GM21528 (cell line): ENCODE measurements around the gene ZNG1A.
"Not testable (repeated sequence)": the region's sequence is repeated elsewhere in the genome, so short reads cannot be mapped to it uniquely, and the experiment has no call there.

Experiments used
- ATAC-seq: cut with Tn5 transposase; IDR thresholded peaks from one replicate; pipeline ENCODE4 v1.9.1; 2021; ENCODE audit warnings: mild to moderate bottlenecking, moderate library complexity; ENCODE audit not compliant: unreplicated experiment, low FRiP score

Gene ZNG1A

DNA sequence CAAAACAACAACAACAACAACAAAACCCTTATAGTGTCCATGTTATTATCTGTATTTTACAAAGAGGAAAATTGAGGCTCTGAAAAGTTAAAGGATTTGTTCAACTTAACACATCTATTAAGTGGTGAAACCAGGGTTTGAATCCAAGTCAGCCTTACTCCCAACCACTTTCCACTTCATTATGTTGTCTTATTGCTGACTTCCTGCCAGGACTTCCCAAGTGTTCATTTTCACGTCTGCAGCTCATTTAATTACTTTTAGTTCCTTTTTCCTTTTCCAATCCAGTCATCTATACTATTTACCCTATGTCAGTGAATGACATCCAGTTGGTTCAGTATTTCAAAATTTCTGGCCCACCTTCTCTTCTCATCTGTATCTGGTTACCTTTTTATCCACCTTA is 20.7 kb upstream of the ZNG1A start:
- ATAC-seq, result not testable (repeated sequence)

DNA sequence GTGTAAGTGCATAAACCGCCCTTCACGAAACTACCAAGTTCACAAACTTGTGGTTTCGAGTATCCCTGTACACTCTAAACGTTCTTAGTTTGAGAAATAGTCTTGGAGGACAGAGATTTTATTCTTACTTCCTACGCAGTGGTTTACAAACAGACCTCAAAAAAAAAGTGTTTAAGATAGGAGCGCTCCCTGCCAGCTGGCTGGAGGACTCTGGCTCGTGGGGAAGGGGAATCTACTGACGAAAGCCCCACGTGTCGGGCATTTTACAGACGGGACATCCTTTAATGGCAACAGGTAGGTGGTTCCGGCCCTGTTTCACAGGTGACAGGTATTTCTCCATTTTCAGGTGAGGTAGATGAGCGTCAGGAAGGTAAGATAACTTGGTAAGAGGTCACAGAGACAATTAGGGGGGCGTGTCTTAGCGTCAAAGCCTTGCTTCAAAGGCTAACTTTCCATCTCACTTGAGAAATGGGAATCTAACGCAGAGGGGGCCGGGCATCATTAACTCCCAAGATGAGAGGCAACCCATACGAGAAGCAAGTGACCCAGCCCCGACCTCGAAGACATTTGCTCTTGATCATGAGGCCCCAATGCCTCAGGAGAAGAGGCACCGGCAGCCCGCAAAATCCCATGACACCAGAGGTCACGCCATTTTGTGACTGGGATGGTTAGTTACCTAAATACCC is 573 bp downstream of the ZNG1A start:
- not testable (repeated sequence) for ATAC-seq

DNA sequence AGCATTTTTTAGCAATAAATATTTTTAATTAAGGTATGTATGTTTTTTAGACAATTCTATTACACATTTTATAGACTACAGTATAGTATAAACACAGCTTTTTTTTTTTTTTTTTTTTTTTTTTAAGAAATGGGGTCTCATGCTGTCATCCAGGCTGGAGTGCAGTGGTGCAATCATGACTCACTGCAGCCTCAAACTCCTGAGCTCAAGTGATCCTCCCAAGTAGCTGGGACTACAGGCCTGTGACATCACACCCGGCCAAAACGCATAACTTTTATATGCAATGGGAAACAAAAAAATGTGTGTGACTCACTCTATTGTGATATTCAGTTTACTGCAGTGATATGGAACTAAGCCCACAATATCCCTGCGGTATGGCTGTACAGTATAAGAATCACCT is 9.1 kb downstream of the ZNG1A start:
- not testable (repeated sequence) for ATAC-seq

DNA sequence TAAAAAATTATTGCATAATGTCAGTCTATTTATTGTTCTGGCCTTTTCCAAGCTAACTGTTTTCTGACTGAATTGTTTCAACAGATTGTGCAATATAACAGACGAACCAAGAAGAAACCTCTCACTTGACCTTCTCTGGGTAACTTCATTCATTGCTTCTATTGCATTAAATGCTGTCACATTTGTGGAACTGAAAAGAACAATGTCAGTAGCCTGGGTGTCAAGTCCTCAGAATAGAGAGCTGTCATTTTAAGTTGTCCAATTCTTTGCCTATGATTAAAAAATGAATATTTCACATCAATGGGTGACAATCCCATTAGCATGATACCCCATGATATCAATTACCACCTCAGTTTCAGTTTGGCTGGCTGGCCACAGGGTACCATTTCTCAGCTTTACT is 19.0 kb downstream of the ZNG1A start:
- not testable (repeated sequence) for ATAC-seq

DNA sequence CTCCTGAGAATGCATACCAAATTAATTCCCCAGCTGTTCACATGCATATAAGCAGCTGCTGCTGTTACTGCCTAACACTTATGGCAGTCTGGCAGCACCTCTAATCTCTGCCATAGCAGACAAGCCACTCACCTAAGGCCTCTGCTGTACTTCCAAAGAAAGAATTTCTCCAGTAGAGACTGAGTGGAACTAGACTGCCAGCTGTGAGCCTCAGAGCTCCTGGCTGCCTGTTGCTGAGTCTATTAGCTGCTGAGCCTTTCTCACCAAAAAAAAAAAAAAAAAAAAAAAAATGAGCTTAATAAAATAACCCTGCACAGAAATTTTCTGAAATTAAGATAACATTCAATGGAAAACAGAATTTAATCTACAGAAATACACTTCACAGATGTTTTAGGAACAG is 27.7 kb downstream of the ZNG1A start:
- ATAC-seq, result not testable (repeated sequence)

DNA sequence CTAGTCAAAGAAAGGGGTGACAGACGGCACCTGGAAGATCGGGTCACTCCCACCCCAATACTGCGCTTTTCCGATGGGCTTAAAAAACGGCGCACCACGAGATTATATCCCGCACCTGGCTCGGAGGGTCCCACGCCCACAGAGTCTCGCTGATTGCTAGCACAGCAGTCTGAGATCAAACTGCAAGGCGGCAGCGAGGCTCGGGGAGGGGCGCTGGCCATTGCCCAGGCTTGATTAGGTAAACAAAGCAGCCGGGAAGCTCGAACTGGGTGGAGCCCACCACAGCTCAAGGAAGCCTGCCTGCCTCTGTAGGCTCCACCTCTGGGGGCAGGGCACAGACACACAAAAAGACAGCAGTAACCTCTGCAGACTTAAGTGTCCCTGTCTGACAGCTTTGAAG is 39.0 kb downstream of the ZNG1A start:
- ATAC-seq, result not testable (repeated sequence)

DNA sequence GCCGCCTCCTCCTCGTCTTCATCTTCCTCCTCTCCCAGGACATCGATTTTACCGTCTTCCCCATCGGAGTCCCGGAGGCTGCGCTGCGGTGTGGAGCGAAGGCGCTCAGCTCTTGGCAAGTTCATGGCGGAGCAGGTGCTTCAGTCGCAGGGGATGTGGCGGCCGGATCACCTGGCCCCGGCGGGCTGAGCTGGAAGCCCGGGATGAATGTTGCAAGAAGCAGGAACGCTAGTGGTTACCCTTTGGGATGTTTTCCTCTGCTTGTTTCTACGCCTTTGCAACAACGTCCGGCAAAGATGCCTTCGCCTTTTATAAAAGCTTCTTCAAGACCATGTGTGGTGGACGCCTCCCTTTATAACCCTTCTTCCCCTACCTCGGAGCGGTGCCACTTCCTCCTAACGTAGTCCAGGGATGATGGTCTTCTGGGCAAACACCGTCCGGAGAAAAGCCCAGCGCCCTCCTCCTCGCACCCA is 60.8 kb downstream of the ZNG1A start, which contains the start of gene FOXD4:
Gene FOXD4 (minus strand): TSS at position 423 of the 473 bp plus-strand sequence. CDS start 298 bp downstream, at position 125.
- not testable (repeated sequence) for ATAC-seq

DNA sequence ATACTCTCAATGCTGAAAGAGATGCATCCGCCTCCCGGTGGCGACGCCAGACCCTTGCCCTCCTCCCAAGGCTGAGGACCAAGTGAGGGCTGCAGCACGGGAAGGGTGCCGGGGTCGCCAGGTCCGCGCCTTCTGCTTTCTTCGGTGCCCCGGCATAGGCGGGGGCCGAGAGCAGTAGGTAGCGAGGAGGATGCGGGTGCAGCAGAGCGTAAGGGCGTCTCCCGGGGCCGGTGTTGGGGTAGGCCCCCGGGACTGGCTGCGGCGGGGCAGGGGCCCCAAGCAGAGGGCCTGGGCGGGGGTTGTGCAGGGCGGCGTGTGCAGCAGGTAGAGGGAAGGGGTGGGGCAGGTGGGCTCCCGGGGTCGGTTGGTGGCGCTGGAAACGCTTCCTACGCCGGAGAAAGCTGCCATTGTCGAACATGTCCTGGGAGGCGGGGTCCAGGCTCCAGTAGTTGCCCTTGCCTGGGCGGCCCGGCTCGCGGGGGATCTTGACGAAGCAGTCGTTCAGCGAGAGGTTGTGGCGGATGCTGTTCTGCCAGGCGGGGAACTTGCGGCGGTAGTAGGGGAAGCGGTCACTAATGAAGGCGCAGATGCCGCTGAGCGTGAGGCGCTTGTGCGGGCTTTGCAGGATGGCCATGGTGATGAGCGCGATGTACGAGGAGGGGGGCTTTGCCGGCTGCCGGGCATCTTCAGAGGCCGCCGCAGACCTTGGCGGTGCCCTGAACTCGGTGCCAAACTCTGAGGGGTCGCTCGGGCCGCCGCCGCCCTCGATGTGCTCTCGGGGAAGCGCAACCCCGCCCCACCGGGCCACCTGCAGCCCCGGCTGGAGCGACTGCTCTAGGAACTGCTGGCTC is 61.5 kb downstream of the ZNG1A start:
- not testable (repeated sequence) for ATAC-seq

DNA sequence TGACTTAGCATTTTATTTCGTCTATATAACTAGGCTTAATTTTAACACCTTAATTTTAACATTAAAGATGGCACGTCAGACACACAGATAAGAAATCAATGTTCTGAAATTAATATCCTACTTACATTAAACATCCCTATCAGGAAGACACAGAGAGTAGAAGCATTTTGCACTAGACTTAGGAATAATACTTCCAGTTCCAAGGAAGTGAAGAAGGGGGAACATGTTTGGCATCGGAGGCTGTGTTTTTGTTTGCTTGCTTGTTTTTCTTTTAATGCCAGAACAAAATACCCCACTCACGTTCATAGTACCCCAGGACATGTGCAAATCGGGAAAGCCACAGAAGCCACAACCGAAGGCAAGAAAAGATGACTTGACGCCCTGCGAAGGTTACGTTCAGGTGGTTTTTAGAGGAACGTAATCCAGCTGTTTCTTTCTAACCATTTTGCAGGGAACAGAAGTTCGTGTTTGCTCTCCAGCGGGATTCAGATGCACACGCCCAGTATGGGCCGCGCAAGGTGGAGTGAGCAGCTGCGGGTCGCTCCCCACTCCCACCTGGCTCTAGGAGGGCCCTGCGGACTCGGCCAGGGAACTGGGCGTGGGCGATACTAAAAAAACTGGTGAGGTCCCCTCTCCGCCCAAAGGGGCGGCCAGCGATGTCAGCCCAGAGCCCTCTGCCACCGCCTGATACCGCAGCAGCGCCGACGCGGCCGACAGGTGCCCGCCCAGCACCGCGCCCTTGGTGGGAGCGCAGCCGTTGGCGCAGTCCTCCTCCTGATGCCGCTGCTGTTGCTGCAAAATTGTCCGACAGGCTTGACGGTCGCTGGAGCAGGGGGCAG is 62.4 kb downstream of the ZNG1A start:
- ATAC-seq, result not testable (repeated sequence)

DNA sequence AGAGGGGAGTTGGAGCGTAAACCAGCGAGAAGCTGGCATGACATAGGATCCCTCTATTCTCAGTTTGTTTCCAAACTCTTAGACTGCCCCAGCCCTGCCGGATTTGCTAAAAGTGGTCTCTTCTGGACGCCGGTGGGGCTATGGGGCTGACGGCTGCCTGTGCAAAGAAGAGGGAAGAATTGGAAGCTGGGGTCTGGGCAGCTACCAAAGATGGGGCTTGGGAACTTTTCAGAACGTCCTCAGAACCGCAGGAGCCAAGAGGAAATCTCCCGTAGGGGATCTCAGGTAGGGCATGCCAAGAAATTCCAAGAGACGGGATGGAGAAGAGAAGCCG is 63.8 kb downstream of the ZNG1A start:
- ATAC-seq, result not testable (repeated sequence)

DNA sequence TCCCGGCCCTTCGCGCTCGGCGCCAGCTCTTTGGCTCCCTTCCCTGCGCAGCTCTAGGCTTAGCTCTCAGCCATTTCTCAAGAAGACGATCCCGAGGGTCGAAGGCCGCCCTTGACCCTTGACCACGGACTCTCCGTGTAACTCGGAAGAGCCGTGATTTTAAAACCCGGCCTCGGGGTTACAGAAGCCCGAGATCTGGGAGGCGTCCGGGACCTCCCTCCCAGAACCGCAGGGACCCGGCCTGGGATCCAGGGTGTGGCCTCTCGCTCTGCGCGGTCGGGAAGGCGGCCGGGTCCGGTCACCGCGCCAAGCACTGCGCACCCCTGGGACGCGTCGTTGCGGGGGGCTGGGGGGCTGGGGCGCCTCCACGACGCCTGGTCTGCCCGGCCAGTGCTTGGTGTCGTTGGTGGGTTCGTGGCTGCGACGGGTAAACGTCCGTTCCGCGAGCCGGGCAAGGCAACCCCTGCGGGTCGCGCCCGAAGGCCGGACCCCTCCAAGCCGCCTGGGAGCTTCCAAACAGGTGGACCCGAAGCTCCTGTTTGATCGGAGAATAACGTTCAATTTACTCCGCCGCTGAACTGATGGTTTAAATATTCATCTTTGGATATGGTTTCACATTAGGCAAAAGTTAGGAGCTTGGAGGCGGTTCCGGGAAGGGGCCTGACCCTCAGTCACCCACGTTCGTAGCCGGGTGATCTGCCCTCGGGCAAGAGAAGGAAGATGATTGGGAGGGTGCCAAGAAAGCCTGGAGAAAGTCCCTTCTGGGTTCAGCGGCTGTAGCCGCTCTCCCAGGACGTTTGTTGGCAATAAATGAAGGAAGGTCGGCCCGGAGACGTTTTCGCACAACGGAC is 64.4 kb downstream of the ZNG1A start:
- ATAC-seq, result not testable (repeated sequence)

DNA sequence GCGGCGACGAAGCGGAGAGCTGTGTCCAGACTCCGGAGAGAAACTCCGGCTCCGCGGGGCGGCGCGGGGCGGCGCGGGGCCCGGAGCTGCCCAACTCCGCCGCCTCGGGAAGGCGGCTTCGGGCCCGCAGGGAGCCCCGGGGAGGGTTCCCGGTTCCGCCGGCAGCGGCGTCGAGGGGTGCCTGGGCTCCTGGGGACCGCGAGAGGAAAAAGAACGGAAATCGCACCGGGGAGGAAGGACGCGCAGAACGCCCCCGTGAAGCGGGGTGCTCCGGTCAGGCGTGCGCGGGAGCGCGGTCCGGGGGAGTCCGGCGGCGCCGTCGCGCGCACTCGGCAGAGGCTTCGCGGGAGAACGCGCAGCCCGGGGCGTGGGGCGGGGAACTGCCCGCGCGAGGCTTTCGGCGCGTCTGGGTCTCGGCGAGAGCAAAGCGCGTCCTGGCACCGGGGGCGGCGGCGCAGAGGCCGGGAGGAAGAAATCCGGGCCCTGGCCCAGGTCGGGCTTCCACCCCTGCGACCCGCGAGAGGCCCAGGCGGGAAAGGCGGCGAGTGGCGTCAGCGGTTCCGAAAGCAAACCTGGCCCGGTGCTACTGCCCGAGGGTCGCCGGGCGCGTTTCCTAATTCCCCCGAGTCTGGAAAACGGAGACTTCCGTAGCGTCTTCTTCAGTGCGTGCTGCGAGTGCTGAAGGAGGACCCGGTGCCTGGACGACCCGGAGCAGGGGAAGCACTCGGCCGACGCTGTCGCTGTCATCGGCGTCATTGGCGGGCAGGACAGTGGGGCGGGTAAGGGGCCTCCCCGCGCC is 65.2 kb downstream of the ZNG1A start:
- not testable (repeated sequence) for ATAC-seq

DNA sequence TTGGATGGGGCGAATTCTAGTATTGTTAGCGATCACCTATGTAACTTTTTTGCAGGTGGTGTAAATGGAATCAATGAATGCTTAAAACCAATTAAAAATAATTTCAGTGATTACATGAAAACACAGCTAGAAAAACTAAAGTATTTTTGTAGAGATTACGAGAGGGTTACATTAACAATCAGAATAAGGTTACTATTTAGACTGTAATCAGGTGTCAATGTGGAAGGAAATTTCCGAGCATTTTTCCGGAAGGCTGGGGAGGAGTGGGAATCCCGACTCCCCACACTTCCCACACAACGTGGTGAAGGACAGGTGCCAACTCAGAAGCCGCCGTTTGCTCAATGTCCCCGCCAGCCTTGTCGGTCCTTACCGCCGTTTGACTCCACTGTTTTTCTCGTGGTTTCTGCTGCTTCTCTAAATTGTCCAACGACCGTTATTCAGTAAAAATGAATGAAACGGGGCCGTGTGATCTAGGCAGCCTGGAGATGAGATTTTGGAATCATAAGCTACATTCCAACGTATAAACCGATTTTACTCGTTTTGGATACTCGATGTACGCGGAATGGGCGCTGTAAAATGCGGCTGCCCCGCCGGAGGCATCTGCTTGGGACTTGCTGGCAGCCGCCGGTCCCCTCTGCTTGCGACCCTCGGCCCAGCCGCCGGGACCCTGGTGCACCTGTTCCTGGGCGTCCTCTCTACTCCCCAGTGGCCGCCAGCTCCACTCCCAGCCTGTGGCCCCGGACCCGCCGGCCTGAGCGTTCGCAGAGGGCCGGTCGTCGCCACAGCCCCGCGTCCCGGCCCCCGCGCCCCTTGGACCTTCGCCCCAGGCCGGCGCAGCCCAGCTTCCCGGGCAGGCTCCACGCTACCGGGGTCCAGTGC is 66.0 kb downstream of the ZNG1A start:
- ATAC-seq, result not testable (repeated sequence)

DNA sequence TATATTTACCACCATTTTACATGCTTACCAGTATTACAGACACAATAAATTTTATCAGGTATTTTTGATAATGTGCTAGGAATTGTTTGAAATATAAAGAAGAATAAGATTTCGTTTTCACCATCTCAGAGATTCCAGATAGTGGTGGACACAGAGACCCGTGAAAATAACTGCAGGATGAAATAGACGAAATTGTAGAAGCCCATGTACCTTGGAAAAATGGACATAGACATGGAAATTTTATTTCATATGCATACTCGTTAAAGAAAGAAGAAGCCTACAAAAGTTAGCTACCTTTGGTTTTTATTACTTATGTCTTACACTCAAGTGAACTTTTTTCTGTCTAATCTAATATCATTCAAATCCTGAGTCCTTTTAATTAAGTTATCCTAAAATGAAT is 68.2 kb downstream of the ZNG1A start:
- ATAC-seq, result not testable (repeated sequence)

DNA sequence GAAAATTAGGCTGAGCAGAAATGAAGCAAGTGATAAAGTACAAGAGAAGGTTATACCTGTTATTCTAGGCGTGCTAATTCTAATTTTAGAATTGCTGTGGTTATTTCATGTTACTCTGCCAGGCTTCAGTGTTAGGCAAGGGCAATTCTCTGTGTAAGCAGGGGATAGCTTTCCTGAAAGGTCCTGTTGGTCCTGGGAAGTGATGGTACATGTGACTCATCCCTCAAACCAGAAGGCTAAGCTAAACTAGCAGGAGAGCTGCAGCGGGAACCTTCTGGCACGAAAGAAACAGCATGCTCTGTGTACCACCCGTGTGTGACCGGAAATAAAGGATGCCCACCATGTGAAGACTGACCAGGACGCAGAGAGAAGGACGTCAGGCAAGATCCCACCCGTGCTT is 69.3 kb downstream of the ZNG1A start:
- not testable (repeated sequence) for ATAC-seq

DNA sequence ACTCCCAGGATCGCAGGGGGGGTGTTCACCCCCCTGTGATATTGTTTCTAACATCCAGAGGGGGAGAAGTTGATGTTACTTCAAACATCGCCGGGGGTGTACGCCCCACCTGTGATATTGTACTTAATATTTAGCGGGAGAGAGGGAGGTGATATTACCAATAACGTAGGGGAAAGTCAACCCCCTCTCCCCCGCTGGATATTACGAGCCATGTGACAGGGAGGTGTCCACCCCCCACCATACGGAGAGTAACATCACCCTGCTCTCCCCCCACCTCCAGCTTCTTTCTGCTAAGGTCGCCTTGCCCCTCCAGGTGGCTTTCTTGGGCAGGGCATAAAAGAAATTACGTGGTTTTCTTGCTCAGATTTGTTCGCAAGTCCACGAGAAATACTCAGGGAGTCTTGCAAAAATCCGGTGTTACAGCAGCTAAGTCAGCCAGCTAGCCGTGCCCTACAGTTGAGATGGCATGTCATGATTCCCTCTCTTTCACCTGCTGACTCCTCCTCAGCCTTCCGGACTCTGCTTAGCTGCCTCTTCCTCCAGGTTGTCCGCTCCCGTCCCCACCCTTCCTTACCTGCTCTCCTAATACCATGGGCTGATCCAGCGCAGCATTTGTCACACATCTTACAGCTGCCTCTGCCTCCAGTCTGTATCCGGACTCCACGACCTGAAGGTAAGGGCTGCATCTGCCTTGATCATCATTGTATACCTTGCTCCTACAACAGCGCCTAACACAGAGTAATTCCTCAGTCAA is 69.9 kb downstream of the ZNG1A start:
- not testable (repeated sequence) for ATAC-seq

DNA sequence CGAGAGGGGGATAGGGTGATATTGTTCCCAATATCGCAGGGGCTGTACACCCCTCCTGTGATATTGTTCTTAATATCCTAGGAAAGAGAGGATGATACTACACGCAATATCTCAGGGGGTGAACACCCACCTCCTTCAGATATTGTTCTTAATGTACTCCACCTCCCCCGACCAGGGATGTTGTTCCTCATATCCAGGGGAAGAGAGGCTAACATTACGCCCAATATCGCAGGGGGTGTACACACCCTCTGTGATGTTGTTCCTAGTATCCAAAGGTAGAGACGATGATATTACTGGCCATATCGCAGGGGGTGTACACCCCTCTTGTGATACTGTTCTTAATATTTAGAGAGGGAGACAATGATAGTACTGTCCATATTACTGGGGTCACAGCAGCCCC is 72.9 kb downstream of the ZNG1A start:
- ATAC-seq, result not testable (repeated sequence)
